Psoas muscle (tissue), 8 donors: ENCODE data around the gene RAX. TPM values are rescaled to one million over a fixed set of nuclear protein-coding genes. Genes with fewer than 3 reads are reported as not detected.

ENCODE experiments used
- ATAC-seq, 4 donors: fragments of 200-7000 bp; cut with Tn5 transposase; one replicate each; pipeline ENCODE4 v1.9.1; 2020; ENCODE audit warnings: moderate library complexity in 3 of 4, mild to moderate bottlenecking in 2 of 4
- DNase-seq, 2 donors: peaks; one replicate each; pipeline ENCODE4 v3.0.0-alpha.2; 2020
- H3K27ac ChIP-seq: fragments of 200-600 bp; one replicate; pipeline ENCODE4 v1.8.0; 2022
- H3K27me3 ChIP-seq, 3 donors: fragments of 200-600 bp in 1 of 3; one replicate each; pipeline versions ENCODE4 v1.6.1 to v1.8.0; 2013 to 2022; ENCODE audit warnings: low read length in 2 of 3, mild to moderate bottlenecking in 2 of 3, moderate library complexity in 1 of 3; ENCODE audit not compliant: insufficient read depth in 3 of 3
- H3K36me3 ChIP-seq, 2 donors: fragments of 200-600 bp in 1 of 2; one replicate each; pipeline versions ENCODE4 v1.6.1 to v1.8.0; 2013 to 2022; ENCODE audit warnings: low read depth in 1 of 2, mild to moderate bottlenecking in 1 of 2, moderate library complexity in 1 of 2; ENCODE audit not compliant: insufficient read depth in 1 of 2
- H3K4me1 ChIP-seq: fragments of 200-600 bp; one replicate; pipeline ENCODE4 v1.8.0; 2022
- H3K4me3 ChIP-seq: fragments of 200-600 bp; one replicate; pipeline ENCODE4 v1.8.0; 2022; ENCODE audit warnings: mild to moderate bottlenecking
- H3K9me3 ChIP-seq: fragments of 200-600 bp; one replicate; pipeline ENCODE4 v1.8.0; 2022
- WGBS, 3 donors: extraction: QIAGEN DNeasy Blood & Tissue Kit; methylation state at CpG; one replicate each; pipeline versions ENCODE4 v1.1.6 to v1.1.7; 2013; 5-methylcytosine and 5-hydroxymethylcytosine counted together
- intact Hi-C, 2 donors: fragments of 100-400 bp; cut with DNase I; formaldehyde crosslinking; loops; one replicate each; pipeline versions ENCODE4 v1.11.0 to v1.14.2; 2022
- polyA plus RNA-seq, 3 donors: library from polyadenylated mRNA; stranded (reverse); fragments of 200-250 nt; gene quantifications; one replicate each; pipeline ENCODE4 v1.2.3, GENCODE V29; 2013
- total RNA-seq, 4 donors: library from RNA; stranded (reverse); fragmentation: NEBNext Ultra II Directional in 2 of 4; extraction: Animal tissue kit (Norgen Biotek cat#: 25700) in 2 of 4; gene quantifications; one replicate each; pipeline versions ENCODE4 v1.2.1 to v1.2.4, GENCODE V29; 2021 to 2023
- TF ChIP-seq, protein P1 (sequence below): fragments of 200-600 bp; IDR thresholded peaks from one replicate; pipeline ENCODE4 v1.8.0; 2022; ENCODE audit warnings: antibody characterized with exemption
- donor health status: healthy with polysubstance abuse.
- donor health status: DM: no; HTN: no; CAD: no; lungs with moderate emphysema.
- donor health status: Bipolar disorder and iron deficiency.
- donor health status: healthy.
- donor health status: DM: yes; HTN: yes; CAD: no.
- donor health status: DM: no; HTN: no; CAD: no.
- donor health status: DM: no; HTN: no; CAD: no.
- donor health status: DM: yes; HTN: yes; CAD: no.

RAX gene
- total and polyA plus RNA-seq, 7 donors: not detected

DNA sequence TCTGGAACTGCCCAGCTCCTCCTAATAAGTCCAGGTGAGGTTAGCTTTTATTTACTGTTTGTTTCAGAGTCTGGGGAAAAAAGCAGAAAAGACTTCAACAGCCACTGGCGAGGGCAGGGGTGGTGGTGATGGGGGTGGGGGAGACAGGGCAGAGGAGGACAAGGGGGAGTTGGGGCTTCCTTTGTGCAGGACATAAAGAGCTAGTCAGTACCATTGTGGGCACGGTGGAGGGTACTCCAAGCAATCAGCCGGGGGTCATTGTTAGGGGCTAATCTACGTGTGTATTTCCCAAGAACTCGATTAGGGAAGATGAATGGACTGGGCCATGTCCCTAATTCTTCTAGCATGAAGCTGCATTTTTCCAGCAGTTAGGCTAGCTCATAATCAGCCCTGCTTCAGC is 2.8 kb upstream of the RAX start:
- 21 to 31% (median 25%) methylated on average over 5 of the region's 5 CpGs for WGBS, 3 donors
- Histone ChIP-seq H3K36me3 (no peaks in the 10 kb centered on the region), H3K9me3 (no peaks in the 10 kb centered on the region), H3K27ac (no peak overlapping the region), H3K4me3 (no peak overlapping the region), H3K4me1 (peaks cover 5% of the 10 kb centered on the region), H3K27me3 (peaks cover 0 to 92% (median 38%) of the 10 kb centered on the region in 3 donors)
- ATAC-seq (no peak), DNase-seq (no peak)
- intact Hi-C loops: no loop called here
- TF ChIP-seq, protein P1, sequence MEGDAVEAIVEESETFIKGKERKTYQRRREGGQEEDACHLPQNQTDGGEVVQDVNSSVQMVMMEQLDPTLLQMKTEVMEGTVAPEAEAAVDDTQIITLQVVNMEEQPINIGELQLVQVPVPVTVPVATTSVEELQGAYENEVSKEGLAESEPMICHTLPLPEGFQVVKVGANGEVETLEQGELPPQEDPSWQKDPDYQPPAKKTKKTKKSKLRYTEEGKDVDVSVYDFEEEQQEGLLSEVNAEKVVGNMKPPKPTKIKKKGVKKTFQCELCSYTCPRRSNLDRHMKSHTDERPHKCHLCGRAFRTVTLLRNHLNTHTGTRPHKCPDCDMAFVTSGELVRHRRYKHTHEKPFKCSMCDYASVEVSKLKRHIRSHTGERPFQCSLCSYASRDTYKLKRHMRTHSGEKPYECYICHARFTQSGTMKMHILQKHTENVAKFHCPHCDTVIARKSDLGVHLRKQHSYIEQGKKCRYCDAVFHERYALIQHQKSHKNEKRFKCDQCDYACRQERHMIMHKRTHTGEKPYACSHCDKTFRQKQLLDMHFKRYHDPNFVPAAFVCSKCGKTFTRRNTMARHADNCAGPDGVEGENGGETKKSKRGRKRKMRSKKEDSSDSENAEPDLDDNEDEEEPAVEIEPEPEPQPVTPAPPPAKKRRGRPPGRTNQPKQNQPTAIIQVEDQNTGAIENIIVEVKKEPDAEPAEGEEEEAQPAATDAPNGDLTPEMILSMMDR: no peak

DNA sequence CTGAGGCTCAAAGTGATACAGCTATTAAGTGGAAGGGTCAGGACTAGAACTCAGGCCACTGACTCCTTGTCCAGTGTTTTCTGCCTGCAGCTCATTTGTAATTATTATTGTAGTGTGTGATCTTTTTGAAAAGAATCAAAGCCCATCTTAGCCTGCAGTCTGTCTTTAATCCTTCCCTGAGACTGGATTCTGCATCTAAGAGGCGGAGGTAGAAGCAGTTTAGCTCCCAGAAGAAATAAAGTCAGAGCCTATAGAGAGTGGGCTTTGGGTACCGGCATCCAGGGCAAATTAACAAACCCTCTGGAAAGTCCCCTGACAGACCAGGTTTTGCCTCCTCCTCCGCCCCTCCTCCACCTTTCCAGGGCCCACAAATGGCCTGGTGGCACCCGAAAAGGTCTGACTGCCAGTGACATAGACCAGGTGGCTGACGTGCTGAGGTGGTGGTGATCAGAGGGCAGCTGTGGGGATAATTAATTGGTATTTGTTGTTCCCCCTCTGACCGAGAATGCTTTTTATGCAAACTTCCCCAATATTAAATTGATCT is 2.2 kb upstream of the RAX start:
- no peak overlapping the region for H3K27ac ChIP-seq
- TF ChIP-seq, protein P1: no peak
- intact Hi-C loops: no loop called here
- no peak for DNase-seq
- no peak overlapping the region for H3K4me3 ChIP-seq
- H3K27me3 ChIP-seq: peaks cover 0 to 93% (median 42%) of the 10 kb centered on the region in 3 donors
- no peak for ATAC-seq
- no peaks in the 10 kb centered on the region for H3K36me3 ChIP-seq
- no peaks in the 10 kb centered on the region for H3K9me3 ChIP-seq
- WGBS, 3 donors: 29 to 31% (median 30%) methylated on average over 6 of the region's 6 CpGs
- peaks cover 5% of the 10 kb centered on the region for H3K4me1 ChIP-seq

DNA sequence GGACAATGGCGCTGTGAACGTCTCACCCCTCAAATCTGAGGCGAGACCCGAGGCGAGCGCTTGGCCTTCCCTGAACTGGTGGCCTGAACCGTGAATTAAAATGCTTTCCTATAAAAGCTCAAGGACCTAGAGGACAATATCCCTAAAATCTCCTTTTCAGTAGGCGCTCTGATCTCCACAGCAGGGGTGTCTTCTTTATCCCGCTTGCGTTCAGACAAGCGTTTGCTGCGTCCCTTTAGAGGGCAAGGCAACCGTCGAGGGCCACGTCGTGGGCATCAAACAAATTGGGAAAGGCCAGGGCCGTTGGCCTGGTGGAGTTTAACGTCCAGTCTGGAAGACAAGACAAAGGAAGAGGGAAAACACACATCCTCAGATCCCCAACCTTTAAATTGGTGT is 1.3 kb upstream of the RAX start:
- H3K36me3 ChIP-seq: no peaks in the 10 kb centered on the region
- 15 to 18% (median 18%) methylated on average over 18 of the region's 18 CpGs for WGBS, 3 donors
- no peak for ATAC-seq
- no peak for DNase-seq
- peaks cover 5% of the 10 kb centered on the region for H3K4me1 ChIP-seq
- H3K27ac ChIP-seq: no peak overlapping the region
- no peaks in the 10 kb centered on the region for H3K9me3 ChIP-seq
- TF ChIP-seq, protein P1: no peak
- H3K4me3 ChIP-seq: no peak overlapping the region
- H3K27me3 ChIP-seq: peaks cover 0 to 94% (median 46%) of the 10 kb centered on the region in 3 donors
- intact Hi-C loops: no loop called here

DNA sequence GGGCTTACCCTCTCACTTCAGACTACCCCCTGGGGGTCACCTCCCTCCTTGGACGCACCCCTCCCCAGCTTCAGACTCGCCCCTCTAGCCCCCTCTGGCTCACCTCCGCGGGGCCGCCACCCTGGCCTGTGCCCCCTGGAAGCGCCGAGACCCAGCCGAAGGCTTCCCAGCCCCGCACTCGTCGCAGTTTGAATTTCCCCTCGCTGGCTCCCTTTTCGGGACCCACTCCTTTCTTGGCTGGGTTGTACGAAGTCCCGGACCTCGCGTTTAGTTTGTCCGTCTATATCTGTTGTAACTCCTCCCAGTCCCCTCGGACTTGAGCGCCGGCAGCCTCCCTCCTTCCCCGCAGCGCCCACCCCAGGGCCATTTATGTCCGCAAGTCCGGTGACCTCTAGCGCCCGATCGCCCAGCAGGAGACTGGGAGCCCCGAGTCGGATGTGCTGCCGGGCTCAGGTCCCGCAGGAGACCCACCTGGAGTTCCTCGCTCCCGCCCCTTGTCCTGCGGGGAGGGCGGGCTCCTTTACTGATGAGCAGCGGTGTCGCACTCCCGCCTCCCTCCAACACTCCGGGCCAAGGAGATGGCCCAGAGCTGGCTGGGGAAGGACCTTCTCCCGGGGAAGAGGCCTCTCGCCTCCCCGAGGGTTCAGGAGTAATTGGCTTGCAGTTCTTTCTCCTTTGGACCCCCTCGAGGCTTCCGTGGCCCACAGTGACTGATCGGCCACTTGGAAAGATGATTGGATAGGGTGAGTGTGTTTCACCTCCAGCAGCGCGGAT is 692 bp upstream of the RAX start:
- TF ChIP-seq, protein P1: no peak
- Histone ChIP-seq H3K27me3 (peaks cover 0 to 95% (median 48%) of the 10 kb centered on the region in 3 donors), H3K36me3 (no peaks in the 10 kb centered on the region), H3K4me3 (peak overlapping the region; percentile 46), H3K4me1 (peaks cover 6% of the 10 kb centered on the region), H3K9me3 (no peaks in the 10 kb centered on the region), H3K27ac (no peak overlapping the region)
- WGBS, 3 donors: 2 to 4% (median 4%) methylated on average over 44 to 48 of the region's 48 CpGs
- intact Hi-C loops: no loop called here
- ATAC-seq: no peak
- DNase-seq: no peak
